AML-193 (cell line): ENCODE measurements around the gene TSKU.
A peak's percentile ranks its signal among the peaks of the same experiment; 100 is the strongest.

Experiments used
- DNase-seq, 2 experiments: peaks; one replicate each; lab custom pipeline; 2025; lab: John Stamatoyannopoulos, UW

Gene TSKU

DNA sequence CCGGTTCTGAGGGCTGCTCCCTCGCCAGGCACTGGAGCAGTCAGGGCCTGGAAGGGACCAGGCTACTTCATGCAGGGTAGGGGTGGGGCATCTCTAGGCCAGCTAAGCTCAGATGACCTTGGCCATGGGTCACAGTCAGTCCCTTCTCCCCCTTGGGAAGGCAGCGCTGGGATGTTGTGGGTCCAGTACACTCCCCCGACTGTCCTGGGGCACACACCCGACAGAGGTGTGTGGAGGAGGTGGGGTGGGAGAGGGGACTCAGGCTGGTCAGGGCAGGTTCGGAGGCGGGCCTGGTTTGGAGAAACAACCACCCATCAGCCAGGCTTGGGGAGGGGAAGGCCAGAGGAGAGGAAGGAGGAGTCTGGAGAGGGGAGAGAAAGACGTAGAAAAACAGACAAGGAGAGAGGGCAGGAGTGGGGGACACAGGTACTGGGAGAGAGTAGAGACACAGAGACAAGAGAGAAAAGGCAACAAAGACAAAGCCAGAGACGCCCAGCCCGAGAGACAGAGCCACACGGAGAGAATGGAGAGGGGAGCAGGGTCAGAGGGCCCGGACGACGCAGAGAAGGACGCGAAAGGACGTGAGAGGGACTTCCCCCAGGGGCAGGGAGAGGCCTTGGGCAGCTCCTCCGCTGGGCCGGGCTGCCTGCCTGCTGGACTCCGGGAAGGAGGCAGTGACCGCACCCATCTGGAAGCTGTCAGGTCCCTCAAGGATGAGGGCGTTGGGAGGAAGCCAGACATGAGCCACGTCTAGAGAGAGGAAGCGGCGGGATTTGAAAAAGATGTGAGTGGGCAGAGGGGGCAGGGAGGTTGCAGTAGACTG is 30.6 kb upstream of the TSKU start:
- DNase-seq, result no peak

DNA sequence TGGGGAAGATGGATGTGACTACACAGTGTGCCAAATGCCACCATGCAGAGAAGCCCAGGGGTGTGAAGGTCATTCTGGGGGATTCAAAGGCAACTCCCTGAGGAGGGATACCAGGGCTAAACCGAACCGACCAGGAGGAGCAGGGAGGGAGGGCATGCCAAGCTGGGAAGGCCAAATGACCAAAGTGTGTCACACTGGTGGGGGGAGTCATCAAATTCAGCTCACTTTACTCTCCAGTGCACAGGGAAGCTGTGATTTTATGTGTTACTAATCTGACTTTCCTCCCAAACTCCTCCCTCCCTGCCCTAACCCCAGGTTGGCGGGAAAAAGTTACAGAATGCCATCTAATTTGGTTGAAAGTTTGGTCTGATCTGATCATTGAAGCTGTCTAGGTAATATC is 29.7 kb upstream of the TSKU start:
- DNase-seq, result no peak

DNA sequence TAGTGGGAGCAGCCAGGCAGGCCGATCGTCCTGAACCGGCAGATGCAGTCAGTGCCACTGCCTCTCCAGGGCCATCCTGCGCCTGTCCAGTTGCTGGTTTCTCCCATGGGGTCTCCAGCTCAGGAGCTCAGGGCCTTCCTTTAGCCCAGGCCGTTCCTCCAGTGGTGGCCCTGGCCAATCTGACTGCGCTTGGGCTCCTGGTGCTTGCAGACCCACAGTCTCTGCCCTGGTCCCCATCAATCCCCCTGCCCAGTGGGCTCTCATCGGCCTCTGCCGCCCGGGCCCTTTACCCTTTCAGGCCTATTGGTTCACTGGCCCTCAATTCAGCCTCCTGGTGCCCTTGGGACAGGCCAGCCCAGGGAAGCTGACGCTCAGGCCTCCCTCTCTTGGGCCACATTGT is 29.2 kb upstream of the TSKU start:
- no peak for DNase-seq

DNA sequence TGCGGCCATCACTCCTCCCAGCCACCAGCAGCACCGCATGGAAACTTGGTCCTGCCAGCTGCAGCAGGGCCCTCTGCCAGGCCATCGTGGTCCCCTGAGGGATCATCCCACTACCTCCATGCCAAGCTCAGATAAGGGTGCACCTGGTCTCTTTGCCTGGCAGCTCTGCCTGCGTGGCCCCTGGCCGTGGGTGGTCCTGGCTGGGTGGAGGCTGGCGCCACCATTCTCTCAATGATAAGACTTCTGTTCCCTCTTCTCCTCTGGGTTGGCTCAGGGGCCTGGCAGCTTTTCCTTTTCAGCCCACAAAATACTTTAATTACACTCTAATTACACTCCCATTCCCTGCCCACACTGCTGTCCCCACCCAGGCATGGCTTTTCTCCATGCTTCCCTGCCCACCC is 26.8 kb upstream of the TSKU start:
- DNase-seq, result no peak

DNA sequence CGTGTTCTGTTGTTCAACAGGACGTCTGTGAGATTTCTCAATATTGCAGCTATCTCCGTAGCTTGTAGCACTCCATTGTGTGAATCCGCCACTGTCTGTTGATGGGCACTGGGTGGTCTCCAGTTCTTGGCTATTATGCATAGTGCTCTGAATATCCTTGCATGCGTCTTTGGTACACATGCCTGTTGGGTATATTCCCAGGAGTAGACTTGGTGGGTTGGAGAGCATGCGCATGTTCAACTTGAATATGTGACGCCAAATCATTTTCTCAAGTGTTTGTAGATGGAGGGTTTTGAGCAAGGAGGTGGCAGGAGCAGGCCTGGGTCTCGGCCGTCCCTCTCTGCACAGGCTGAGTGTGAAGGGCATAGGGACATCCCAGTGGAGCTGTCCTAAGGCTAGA is 24.8 kb upstream of the TSKU start:
- DNase-seq, result no peak

DNA sequence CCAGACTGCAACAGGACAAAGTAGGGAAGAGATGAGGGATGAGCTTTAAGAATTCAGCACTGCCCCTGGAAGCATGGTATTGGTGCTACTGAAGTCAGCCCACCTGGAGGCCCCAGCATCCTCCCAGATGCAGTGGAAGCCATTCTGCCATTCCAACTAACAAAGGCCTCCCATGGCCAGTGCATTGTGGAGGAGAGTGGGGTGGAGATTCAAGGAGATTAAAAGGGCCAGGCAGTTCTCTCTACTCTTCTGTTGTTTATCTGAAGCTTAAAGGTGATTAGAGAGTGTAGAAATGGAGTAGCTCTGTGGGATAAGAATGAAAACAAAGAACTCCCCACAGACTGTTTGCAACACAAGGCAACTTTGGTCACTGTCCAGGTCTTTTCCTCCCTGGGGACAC is 24.1 kb upstream of the TSKU start:
- no peak for DNase-seq

DNA sequence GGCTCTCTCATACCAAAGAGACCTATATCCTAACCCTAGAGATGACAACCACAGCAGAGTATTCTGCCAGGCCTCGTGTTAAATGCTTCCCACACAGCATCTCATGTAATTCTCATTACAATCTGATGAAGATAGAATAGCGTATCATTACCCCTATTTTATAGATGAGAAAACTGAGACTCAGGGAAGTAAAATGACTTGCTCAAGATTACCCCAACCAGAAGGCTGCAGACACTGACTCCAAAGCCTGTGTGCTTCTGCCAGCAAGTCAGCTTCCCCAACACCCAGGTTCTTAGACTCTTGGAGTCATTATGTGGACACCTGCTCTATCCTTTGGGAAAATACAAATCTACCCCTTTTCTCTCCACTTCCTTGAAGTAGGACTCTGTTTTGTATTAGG is 23.6 kb upstream of the TSKU start:
- no peak for DNase-seq

DNA sequence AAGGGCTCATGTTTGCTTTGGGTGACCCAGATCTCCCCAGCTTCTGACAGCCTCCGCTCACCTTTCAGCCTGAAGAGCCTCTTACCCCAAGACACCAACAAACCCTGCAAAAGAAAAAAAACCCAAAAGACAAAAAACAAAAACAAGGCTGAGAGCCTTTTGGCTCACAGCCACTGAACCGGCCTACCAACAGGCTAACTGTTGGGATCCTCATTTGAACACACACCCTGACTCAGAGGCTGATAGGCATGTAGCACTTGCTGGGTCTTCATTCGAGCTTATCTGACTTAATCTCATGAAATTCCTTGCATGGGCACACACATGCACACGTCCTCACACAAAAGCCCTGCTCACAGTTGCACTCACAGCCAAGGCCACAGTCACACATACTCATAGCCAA is 22.9 kb upstream of the TSKU start:
- DNase-seq, result no peak

DNA sequence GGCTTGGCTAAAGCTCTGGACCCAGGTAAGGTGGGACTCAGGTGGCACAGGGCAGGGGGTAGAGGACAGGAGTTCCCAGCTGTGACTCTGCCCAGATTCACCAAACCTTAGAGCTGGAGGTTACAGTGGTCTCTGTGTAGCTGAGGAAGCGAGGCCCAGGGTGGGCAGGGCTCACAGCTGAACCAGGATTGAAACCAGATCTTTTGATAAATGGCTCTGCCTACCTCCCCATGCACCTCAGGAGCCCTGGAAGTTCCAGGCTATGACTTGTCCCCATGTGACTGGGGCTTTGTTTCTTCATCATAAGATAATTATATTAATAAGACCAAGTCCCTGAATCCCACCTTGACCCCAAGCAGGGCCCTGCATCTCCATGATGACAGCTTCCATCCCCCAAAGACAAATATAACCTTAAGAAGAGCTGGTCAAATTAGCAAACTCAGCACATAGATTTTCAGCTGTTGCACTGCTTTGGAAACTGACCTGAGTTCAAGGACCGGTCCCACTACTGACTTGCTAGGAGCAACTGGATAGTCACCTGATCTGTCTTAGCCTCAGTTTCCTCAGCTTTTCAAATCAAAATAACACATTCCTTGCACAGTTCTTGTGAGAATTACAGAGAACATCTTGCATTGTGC is 21.3 kb upstream of the TSKU start:
- no peak for DNase-seq

DNA sequence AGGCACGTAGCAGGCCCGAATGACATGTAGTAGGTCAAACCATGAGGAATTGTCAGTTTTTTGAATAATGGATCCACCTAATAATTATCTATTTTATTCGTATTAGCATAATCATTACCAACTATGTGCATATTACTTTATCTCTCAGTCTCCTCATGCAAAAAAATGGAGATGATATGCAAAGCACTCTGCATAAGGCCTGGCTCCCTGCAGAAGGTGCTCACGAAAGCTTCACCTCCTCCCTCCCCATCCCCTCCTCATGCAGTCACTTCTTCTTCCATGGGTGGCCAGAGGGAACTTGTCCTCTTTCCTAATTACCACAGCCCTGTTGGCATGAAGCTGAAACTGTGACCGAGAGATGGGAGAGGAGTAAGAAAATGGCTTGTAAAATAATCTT is 20.8 kb upstream of the TSKU start:
- DNase-seq, result no peak

DNA sequence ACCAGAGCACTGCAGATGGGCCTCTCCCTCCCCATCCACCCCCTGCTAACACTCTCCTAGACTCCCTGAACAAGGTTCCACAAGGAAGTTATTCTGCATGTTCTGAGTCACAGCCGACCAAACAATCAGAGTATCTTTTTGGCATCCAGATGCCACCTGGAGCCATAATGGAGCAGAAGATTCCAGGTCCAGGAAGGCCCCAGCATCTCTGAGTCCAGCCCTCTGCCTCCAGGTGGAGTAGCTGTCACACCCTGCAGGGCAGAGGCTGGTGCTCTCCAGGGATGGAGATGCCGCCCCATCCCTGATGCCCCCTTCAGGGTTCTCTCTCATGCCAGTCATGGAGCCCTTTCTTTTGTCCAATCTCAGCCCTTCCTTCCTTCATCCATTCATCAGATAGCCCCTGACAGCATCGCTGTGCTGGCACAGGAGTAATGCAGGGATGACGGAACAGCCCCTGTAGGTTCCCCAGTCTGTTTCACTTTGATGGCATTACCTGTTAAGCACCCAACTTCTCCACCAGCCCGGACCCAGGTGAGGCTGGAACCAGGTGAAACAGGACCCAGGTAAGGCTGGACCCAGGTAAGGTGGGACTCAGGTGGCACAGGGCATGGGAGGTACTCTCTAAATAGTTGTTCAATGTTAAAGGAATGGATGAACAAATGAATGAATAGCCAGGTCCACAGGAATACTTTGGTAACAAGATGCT is 20.1 kb upstream of the TSKU start:
- no peak for DNase-seq

DNA sequence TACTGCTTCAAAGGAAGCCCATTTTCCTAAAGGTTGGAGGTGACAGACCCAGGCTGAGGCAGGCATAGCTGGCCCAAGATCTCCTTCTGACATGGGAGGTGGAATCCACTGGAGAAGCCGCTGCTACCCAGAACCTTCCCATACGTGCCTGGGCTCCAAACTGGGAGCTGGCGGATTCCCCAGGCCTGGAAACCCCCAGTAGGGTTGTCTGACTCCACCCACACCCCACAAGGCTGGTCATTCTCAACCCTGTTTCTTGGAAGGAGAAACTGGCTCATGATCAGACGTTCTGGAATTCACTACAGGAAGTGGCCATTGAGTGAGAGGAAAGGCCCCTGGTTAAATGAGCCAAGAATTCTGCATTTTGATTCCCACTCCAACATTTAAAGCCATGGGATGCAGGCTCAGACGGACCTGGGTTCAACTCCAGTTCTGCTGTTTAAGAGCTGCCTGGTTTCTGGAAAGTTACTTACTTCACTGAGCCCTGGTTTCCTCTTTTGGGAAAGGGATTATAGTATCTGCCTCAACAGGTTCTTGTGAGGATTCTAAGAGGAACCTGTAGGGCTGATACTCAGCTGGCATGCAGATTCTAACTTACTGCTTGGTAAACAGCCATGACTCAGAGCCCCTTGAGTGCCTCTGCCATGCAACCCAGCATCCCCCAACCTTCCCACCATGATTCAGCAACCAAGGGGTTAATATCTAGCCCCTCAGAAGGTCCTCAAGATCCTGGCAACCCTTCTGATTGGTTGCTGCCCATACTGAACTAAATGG is 19.4 kb upstream of the TSKU start:
- DNase-seq, result no peak

DNA sequence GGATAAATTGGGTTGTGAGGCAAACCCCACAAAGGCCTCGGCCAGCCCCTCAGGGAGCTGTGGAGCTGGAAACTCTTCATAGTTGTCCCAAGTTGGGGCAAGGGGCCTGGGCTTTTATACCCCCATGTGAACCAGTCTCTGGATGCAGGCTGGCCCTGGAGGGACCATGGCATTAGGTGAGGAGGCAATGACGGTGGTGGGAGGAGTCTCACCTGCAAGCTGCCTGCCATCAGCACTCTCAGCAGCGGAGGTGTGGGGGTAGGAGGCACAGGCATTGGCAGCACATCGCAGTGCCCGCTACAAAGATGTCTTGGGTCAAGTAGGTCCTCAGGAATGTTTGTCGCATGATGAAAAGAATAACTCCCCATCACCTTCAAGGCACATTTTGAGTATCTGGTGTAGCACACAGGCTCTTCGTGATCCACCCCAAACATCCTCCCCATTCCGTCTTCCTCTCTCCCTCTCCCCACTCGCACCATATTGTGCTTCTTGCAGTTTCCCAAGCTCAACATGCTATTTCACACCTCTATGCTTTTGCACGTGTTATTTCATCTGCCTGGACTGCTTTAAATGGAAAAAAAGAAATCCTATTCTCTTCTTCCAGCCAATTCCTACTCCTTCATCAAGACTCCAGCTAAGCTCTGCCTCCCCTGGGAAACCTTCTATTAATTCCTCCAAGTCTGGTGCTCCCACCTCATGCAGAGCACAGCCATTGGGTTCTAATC is 18.1 kb upstream of the TSKU start:
- DNase-seq, result no peak

DNA sequence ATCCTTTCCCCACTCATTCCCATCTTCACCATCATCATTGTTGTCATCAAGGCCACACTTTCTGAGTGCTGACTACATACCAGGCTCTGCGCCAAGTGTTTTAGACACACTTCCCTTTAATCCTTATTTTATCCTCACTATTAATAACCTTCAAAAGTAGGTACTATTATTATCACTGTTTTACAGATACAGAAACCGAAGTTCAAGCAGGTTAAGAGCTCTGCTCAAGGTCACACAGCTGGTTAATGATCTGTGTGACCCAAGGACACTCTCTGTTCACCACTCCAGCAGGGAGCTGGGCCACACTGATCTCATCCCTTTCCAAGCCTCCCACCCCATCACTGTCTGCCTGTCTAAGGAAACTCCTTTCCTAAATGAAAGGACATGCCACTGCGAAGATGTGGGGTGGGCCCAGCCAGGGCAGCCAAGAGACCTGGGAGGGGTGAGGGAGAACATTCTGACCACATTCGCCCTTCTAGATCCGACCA is 17.2 kb upstream of the TSKU start:
- DNase-seq, result no peak

DNA sequence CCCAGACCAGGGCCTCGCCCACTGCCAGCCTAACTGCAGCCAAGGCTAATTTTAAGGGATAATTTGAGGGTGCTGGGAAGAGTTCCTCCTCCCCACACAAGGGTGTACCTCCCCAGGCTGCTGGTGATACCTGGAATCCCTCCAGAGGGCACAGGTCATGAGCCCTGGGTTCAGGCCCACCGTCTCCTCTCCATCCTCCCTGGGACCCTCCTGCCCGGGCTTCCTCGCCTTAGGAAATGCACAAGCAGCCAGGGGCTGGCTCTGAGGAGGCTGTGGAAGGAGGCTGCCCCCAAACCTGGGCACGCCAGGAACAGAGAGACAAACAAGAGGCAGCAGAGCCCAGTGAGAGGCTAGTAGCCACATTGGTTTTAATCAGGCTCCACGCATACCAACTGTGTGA is 16.6 kb upstream of the TSKU start:
- no peak for DNase-seq

DNA sequence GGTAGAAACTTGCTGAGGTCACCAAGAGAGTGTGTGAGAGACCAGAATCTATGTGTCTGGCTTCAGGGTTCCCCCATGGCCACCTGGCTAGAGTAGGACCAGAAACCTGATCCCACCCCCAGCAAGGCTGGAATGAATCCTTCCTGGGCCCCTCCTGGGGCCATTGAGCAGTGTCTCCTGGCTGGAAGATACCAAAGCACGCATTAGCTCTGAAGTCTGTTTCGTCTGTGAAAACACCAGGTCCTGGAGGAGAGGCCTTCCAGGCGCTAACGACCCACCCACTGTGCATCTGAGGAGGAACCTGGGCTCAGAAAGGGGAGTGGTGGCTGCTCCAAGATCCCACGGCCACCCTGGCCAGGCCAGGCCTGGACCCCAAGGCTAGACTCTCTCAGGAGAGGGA is 15.5 kb upstream of the TSKU start:
- no peak for DNase-seq

DNA sequence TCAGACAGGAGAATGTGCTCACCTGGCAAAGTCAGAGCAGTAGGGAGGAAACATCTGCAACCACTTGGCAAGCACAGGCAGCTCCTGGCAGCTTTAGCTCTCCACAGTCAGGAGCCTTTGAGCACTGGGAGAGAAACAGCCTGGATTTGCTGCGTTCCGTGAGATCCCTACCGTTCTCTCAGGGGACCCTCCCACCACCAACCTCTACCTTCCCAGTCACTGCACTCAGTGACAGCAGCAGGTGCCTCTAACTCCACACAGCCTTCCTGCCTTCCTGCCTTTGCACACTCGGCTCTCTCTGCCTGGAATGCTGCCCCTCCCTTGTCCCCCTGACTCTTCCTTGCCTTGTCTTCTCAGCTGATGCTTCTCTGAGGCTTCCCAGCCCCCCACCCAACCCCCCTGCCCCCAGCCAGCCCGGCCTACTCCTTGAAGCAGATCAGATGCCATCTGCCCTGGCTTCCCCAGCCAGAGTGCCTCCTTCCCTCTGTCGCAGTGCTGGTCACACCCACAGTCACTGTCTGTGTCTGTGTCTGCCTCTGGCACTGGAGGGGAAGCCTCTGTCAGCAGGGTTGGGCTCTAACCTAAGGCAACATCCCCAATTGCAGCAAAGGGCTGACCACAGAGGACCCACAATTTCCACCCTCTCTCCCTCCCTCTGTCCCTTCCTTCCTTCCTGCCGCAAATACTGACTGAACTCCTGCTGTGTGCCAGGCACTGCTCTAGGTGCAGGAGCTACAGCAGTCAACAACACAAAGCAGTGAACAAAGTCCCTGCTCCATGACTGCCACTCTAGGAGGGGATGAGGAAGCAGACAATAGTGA is 14.9 kb upstream of the TSKU start:
- DNase-seq, result peak; percentile 91 to 92

DNA sequence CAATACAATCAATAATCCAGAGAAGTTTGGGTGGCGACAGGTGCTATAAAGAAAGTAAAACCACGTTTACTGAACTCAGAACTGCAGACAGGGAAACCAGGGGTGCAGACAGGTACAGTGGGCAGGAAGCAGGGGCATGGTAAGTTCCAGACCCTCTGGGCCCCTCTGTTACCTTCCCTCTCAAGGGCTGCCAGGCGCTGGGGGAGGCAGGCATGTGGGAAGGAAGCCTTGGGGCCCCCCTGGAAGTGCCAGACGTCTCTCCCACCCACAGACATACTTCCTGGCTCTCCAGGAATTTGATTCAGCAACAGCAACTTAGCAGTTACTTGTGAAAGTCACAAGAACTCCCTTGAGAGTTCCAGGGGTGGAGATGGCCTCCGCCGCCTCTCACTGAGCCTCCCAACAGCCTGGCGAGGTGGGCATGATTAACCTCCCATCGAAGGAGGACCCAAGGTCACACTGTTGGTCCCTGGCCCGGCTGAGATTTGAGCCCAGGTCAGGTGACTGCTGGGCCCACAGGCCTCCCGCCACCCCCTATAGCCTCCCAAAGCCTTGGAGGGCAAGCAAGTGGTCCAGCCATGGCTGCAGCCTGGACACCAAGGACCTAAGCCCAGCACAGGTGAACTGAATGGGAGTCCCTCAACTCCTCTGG is 14.1 kb upstream of the TSKU start:
- no peak for DNase-seq

DNA sequence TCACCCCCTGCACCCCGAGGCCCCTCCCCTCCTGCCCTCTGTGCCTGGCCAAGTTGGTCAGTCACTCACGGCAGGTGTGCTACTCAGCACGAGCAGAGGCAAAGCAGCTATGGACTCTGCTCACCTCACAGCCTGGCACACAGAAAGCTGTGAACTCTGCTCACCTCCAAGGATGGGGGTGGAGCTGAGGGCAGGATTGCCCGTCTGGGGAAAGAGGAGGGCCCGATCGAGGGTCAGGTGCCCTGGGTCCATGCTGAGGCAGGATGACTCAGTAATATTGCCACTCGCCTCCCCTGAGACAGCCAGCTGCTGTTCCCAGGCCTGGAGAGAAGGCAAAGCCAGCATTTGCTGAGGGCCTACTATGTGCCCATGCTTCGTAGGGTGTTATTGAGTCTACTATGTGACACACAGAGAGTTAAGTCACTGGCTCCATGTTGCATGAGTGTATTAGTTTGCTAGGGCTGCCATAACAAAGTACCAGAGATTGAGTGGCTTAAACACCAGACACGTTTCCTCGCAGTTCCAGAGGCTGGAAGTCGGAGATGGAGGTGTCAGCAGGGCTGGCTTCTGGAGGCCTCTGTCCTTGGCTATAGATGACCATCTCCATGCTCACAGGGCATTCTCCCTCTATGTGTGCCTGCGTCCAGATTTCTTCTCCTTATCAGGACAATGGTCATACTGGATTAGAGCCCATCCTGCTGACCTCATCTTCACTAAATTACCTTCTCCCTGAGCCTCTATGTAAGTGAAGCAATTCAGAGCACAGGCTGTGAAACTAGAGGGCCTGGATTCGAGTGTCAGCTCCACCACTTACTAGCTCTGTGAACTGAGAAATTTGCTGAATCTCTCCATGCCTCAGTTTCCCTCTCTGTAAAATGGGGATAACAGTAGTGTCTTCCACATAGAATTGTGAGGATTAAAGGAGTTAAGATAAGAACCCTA is 13.2 kb upstream of the TSKU start:
- DNase-seq, result no peak
